Colonic mucosa (tissue), 4 donors: ENCODE results near the gene PRDM12. TPM values are rescaled to one million over a fixed set of nuclear protein-coding genes. Genes with fewer than 3 reads are reported as not detected.

Experiments used
- DNase-seq: peaks from one replicate; pipeline ENCODE4 v3.0.0-alpha.2; 2020
- H3K27ac ChIP-seq: fragments of 200-600 bp; one replicate; pipeline ENCODE4 v1.8.0; 2021
- H3K27me3 ChIP-seq: fragments of 200-600 bp; one replicate; pipeline ENCODE4 v1.8.0; 2021
- H3K36me3 ChIP-seq: fragments of 200-600 bp; one replicate; pipeline ENCODE4 v1.8.0; 2021
- H3K4me1 ChIP-seq: fragments of 200-600 bp; one replicate; pipeline ENCODE4 v1.8.0; 2021; ENCODE audit warnings: mild to moderate bottlenecking
- H3K4me3 ChIP-seq: fragments of 200-600 bp; one replicate; pipeline ENCODE4 v1.8.0; 2021
- H3K9ac ChIP-seq, 2 donors: one replicate each; pipeline ENCODE4 v1.7.0; 2013; ENCODE audit warnings: control low read depth in 2 of 2, low read depth in 2 of 2, low read length in 2 of 2
- H3K9me3 ChIP-seq: fragments of 200-600 bp; one replicate; pipeline ENCODE4 v1.8.0; 2021
- intact Hi-C: fragments of 100-400 bp; cut with DNase I; formaldehyde crosslinking; loops from one replicate; pipeline ENCODE4 v1.14.1; 2022
- total RNA-seq, 2 donors: library from RNA; stranded (reverse); fragmentation: NEBNext Ultra II Directional in 1 of 2; extraction: Animal tissue kit (Norgen Biotek cat#: 25700) in 1 of 2; gene quantifications; one replicate each; pipeline ENCODE4 v1.2.1, GENCODE V29; 2021
- TF ChIP-seq, protein P1 (sequence below): fragments of 200-600 bp; IDR thresholded peaks from one replicate; pipeline ENCODE4 v1.8.0; 2022; ENCODE audit warnings: antibody characterized with exemption, mild to moderate bottlenecking
- donor health status: healthy.
- donor health status: DM: no; HTN: no; CAD: no.
- donor health status: DM: no; HTN: no; CAD: no.

PRDM12 gene
- total RNA-seq, 2 donors from 2014 or later = not detected

GRCh38 chr9:130630506-130631330 lies 33.7 kb upstream of the PRDM12 start:
- no peak overlapping the region for H3K4me3 ChIP-seq
- peaks cover 6% of the 10 kb centered on the region for H3K36me3 ChIP-seq
- TF ChIP-seq, protein P1, sequence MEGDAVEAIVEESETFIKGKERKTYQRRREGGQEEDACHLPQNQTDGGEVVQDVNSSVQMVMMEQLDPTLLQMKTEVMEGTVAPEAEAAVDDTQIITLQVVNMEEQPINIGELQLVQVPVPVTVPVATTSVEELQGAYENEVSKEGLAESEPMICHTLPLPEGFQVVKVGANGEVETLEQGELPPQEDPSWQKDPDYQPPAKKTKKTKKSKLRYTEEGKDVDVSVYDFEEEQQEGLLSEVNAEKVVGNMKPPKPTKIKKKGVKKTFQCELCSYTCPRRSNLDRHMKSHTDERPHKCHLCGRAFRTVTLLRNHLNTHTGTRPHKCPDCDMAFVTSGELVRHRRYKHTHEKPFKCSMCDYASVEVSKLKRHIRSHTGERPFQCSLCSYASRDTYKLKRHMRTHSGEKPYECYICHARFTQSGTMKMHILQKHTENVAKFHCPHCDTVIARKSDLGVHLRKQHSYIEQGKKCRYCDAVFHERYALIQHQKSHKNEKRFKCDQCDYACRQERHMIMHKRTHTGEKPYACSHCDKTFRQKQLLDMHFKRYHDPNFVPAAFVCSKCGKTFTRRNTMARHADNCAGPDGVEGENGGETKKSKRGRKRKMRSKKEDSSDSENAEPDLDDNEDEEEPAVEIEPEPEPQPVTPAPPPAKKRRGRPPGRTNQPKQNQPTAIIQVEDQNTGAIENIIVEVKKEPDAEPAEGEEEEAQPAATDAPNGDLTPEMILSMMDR = no peak

GRCh38 chr9:130631331-130632080 lies 32.9 kb upstream of the PRDM12 start:
- no peak for DNase-seq
- H3K4me3 ChIP-seq = no peak overlapping the region
- no peaks in the 10 kb centered on the region for H3K9me3 ChIP-seq
- TF ChIP-seq, protein P1 = no peak
- no peaks in the 10 kb centered on the region for H3K4me1 ChIP-seq
- H3K27ac ChIP-seq = no peak overlapping the region
- peaks cover 6% of the 10 kb centered on the region for H3K36me3 ChIP-seq
- intact Hi-C loops = no loop called here
- no peaks in the 10 kb centered on the region for H3K27me3 ChIP-seq
- no peak overlapping the region for H3K9ac ChIP-seq

More at GRCh38 chr9:130630506-130631330, 33.7 kb upstream of the PRDM12 start:
- H3K4me1 ChIP-seq = no peaks in the 10 kb centered on the region
- no peak overlapping the region for H3K27ac ChIP-seq
- no peak for DNase-seq
- no peak overlapping the region for H3K9ac ChIP-seq
- intact Hi-C loops = no loop called here
- H3K9me3 ChIP-seq = no peaks in the 10 kb centered on the region
- H3K27me3 ChIP-seq = no peaks in the 10 kb centered on the region

- H3K9ac ChIP-seq = no peak overlapping the region
- DNase-seq = no peak
- H3K27ac ChIP-seq = no peak overlapping the region
- H3K9me3 ChIP-seq = no peaks in the 10 kb centered on the region
- no peak overlapping the region for H3K4me3 ChIP-seq
- intact Hi-C loops = no loop called here
- H3K4me1 ChIP-seq = no peaks in the 10 kb centered on the region
- no peaks in the 10 kb centered on the region for H3K27me3 ChIP-seq
- TF ChIP-seq, protein P1 = no peak
- peaks cover 6% of the 10 kb centered on the region for H3K36me3 ChIP-seq
Measured at GRCh38 chr9:130632081-130632710, 32.2 kb upstream of the PRDM12 start.

- TF ChIP-seq, protein P1 = no peak
- Histone ChIP-seq H3K9ac (no peak overlapping the region), H3K9me3 (no peaks in the 10 kb centered on the region), H3K36me3 (peaks cover 6% of the 10 kb centered on the region), H3K27ac (no peak overlapping the region), H3K27me3 (no peaks in the 10 kb centered on the region), H3K4me1 (no peaks in the 10 kb centered on the region), H3K4me3 (no peak overlapping the region)
- no peak for DNase-seq
- intact Hi-C loops = no loop called here
Measured at GRCh38 chr9:130632841-130633240, 31.6 kb upstream of the PRDM12 start.

DNA sequence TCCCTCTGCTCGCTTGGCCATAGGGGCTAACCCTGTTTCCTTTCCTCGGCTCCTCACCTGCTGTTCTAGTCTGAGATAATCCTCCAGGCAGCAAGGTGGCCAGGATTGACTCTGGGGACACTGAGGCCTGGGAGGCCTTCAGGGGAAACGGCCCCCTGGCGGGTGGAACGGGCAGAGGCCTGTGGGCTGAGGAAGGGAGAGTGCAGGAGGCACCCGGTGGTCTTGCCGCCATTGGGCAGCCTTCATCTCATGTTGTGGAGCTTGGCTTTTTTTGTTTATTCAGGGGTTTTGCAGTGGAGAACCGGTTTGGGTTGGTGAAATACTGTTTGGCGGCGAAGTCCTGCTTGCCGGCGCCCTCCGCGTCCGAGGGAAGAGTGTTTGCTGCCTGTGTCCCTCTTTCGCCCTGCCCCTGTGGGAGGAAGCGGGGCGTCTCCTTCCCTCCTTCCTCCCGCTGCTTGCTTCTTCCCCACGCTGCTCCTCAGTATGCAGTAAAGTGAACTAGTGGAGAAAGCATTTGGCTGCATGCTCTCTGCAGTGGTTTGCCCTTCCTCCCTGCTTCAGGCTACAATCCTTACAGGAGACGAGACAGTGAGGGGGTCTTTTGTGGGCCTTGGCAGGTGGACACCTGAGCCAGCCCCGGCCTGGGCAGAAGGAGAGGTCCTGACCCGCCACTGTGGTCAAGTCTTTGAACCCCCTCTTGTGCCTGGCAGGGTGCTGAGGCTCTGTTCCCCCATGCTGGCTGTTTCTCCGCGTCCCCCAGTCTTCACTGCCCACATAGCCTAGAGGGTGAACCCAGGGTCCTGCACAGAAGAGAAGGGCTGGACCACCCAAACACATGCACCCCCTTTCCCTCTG lies 30.8 kb upstream of the PRDM12 start:
- no peak for DNase-seq
- Histone ChIP-seq H3K9me3 (no peaks in the 10 kb centered on the region), H3K27ac (no peak overlapping the region), H3K4me3 (no peak overlapping the region), H3K27me3 (no peaks in the 10 kb centered on the region), H3K9ac (no peak overlapping the region), H3K4me1 (no peaks in the 10 kb centered on the region), H3K36me3 (peaks cover 6% of the 10 kb centered on the region)
- TF ChIP-seq, protein P1 = no peak
- intact Hi-C loops = no loop called here
